ENCODE data around the gene UBTF.

The UBTF gene

DNA sequence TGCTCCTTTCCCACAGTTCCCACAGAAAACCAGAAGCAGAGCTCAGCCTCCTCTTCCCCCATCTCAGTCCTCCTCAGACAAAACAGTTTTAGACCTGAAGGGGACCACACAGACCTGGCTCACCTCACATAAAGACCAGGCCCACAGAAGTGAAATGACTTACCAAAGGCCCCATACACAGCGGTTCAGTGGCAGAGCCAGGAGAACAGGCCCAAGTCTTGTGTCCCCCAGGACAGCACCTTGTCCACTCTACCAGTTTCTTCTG, 5.3 kb downstream of the UBTF start:
- TF ChIP-seq, protein P1, sequence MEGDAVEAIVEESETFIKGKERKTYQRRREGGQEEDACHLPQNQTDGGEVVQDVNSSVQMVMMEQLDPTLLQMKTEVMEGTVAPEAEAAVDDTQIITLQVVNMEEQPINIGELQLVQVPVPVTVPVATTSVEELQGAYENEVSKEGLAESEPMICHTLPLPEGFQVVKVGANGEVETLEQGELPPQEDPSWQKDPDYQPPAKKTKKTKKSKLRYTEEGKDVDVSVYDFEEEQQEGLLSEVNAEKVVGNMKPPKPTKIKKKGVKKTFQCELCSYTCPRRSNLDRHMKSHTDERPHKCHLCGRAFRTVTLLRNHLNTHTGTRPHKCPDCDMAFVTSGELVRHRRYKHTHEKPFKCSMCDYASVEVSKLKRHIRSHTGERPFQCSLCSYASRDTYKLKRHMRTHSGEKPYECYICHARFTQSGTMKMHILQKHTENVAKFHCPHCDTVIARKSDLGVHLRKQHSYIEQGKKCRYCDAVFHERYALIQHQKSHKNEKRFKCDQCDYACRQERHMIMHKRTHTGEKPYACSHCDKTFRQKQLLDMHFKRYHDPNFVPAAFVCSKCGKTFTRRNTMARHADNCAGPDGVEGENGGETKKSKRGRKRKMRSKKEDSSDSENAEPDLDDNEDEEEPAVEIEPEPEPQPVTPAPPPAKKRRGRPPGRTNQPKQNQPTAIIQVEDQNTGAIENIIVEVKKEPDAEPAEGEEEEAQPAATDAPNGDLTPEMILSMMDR (IDR thresholded peaks at IDR 0.05; ENCODE audit: low read depth, low read length) = no peak
- no peaks in the 10 kb centered on the region for H3K9me3 ChIP-seq (ENCODE audit: severe bottlenecking)
- H3K27ac ChIP-seq = no peak overlapping the region
- no peaks in the 10 kb centered on the region for H3K27me3 ChIP-seq (ENCODE audit: insufficient read depth, low read depth, severe bottlenecking)
- H3K4me3 ChIP-seq (ENCODE audit: low read depth, low read length) = no peak overlapping the region
- no peak for DNase-seq
- peaks cover 75% of the 10 kb centered on the region for H3K36me3 ChIP-seq

DNA sequence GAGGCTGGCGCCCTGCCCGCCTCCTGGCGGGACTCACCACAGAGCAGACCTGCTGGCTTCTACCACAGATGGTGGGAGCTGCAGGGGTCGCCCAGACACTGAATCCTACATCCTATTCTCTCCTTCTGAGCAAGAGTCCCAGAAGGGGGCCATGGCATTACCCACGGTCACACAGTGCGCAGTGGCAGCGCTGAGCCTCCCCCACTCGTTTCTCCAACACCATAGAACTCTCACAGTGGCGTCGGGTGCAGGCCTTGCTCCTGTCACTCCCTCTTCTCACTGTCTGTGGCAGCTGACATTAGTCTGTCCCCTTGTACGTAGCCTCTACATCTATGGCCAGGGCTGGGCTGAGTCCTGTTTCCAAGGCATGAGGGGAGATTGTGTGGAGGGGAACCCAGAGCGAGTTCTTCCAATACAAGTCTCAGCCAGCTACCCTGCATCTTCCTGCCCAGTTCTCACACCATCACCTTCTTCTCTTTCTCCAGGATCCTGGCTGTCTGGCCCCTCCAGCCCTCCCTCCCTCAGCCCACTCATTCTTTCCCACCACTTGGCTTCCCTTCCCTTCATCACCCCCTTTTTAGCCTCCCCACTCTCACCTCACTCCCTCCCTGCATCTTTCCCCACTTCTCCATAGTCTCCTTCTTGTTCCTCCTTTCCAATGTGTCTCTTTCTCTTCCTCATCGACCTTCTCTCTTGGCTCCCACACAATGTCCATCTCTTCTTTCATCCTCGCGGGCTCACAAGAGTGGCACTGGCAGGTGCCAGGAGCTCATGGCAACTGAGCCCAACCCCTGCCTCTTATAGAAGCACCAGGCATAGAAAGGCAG, 5.9 kb downstream of the UBTF start:
- peaks cover 79% of the 10 kb centered on the region for H3K36me3 ChIP-seq
- TF ChIP-seq, protein P1 (IDR thresholded peaks at IDR 0.05; ENCODE audit: low read depth, low read length) = no peak
- no peaks in the 10 kb centered on the region for H3K9me3 ChIP-seq (ENCODE audit: severe bottlenecking)
- no peak for DNase-seq
- peak overlapping the region; percentile 46 for H3K27ac ChIP-seq
- H3K27me3 ChIP-seq (ENCODE audit: insufficient read depth, low read depth, severe bottlenecking) = no peaks in the 10 kb centered on the region
- no peak overlapping the region for H3K4me3 ChIP-seq (ENCODE audit: low read depth, low read length)

DNA sequence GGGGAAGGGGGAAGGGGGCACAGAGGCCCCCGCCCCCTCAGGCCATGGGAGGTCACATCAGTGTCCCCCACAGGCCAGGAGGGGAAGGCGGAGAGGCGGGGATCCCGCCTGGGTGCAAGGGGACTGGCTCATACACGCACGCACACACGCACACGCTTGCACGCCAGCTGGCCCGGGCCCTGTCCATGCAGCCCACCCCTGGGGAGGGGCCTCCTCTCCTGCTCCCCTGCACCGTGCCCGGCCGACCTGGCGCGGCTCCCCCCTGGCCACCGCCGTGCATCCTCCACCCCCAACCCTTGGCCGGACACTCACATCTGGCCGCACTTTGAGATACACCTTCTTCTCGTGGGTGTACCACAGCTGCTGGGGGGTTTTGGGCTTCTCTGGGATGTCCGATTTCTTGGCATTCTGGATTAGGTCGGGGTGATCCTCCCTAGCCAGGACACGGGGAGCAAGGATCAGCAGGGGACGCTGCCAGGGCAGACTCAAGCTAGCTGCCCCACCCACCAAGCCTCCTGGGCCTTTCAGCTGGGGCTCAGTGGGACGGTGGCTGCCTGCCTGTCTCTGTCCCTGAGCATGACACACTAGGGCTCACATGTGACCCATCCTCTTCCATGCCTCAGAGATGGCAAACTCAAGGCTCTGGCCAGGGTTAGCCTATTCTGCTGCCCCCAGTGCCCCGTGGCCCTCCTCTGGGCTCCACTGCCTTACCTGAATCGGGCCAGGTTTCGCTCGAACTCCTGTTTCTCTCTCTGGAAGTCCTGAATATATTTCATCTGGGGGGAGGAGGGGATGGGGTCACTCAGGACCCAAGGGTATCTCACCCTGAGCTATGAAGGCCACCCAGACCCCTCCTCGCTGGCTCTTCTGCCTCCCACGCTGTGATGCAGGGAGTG, 6.7 kb downstream of the UBTF start:
- Histone ChIP-seq H3K4me3 (ENCODE audit: low read depth, low read length) (no peak overlapping the region), H3K9me3 (ENCODE audit: severe bottlenecking) (no peaks in the 10 kb centered on the region), H3K27me3 (ENCODE audit: insufficient read depth, low read depth, severe bottlenecking) (no peaks in the 10 kb centered on the region), H3K27ac (peak overlapping the region; percentile 46), H3K36me3 (peaks cover 84% of the 10 kb centered on the region)
- TF ChIP-seq, protein P1 (IDR thresholded peaks at IDR 0.05; ENCODE audit: low read depth, low read length) = no peak
- DNase-seq = peak; percentile 68

DNA sequence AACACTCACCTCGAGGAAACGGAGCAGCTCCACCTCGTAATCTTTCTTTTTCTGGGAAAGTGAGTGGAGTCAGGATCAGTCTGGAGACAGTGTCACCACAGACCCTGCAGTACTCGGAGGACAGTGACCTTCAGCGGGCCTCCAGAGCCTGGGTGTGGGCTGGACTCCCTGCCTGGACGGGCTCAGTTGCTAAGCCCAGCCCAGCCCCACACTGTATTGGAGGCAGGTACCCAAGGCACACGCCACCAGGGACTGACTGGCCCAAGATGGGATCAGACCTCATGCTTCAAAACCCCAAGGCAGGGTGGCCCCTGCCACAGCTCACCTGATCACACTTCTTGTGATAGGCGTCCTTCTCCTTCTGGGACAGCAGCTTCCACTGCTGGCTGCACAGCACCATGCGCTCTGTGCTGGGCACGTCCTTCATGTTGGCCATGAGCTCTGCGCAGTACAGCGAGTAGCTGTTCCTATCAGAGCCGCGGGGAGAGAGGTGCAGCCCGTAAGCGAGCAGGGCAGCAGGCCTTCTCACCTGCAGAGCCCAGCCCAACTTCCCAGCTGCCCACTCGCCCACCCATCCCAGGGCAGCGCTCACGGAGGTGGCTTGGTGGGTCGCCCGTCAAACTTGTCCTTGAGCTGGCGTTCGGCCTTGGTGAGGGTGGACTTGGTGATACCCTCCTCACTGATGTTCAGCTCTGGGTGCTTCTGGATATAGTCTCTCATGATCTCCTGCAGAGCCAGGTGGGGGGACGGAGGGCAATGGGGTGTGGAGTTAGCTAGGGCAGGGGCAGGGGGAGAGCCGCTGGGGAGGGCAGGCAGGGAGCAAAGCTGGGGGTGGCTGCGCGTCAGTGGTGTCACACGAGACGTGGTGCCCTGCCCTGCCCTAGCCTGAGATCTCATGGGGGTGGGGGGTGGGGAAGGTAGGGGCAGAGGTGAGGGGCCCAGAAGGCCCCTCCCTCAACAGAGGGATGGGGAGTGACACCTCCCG, 7.9 kb downstream of the UBTF start:
- H3K27ac ChIP-seq = peak overlapping the region; percentile 90

More for the DNA sequence above, 7.9 kb downstream of the UBTF start:
- no peaks in the 10 kb centered on the region for H3K27me3 ChIP-seq (ENCODE audit: insufficient read depth, low read depth, severe bottlenecking)
- H3K36me3 ChIP-seq = peaks cover 84% of the 10 kb centered on the region
- no peaks in the 10 kb centered on the region for H3K9me3 ChIP-seq (ENCODE audit: severe bottlenecking)
- TF ChIP-seq, protein P1 (IDR thresholded peaks at IDR 0.05; ENCODE audit: low read depth, low read length) = no peak
- no peak for DNase-seq
- H3K4me3 ChIP-seq (ENCODE audit: low read depth, low read length) = no peak overlapping the region
